ENCODE results near the gene RELB.

Gene RELB

GRCh38 chr19:45086480-45086879 lies 85.2 kb downstream of the RELB start:
- no peak for DNase-seq

GRCh38 chr19:45087531-45087930 lies 86.3 kb downstream of the RELB start:
- peak; percentile 49 for DNase-seq

All from stimulated activated CD8-positive, alpha-beta memory T cell treated with anti-CD3 and anti-CD28 coated beads, Interleukin-4, amount 100 ng/mL, for 48 hours (primary cell).